ENCODE measurements around the gene FBLN2. TPM values are rescaled to one million over a fixed set of nuclear protein-coding genes. Genes with fewer than 3 reads are reported as not detected.

FBLN2 gene
- total RNA-seq, 1 donor from 2014 or later = 5.8 TPM

GRCh38 chr3:13565581-13566452 lies 16.9 kb downstream of the FBLN2 start:
- Mint-ChIP-seq H3K4me1 (ENCODE audit: low read depth) (peaks cover 11% of the 10 kb centered on the region), H3K36me3 (ENCODE audit: insufficient read depth) (no peaks in the 10 kb centered on the region), H3K9me3 (ENCODE audit: low read depth) (no peaks in the 10 kb centered on the region), H3K27ac (no peak overlapping the region), H3K27me3 (peaks cover 14% of the 10 kb centered on the region), H3K4me3 (ENCODE audit: low read depth) (no peak overlapping the region)
- no peak for DNase-seq (ENCODE audit: low spot score, unreplicated experiment)
- TF ChIP-seq CTCF (IDR thresholded peaks at IDR 0.05; ENCODE audit: unreplicated experiment) = no peak

GRCh38 chr3:13566453-13566748 lies 17.5 kb downstream of the FBLN2 start:
- H3K27ac Mint-ChIP-seq = no peak overlapping the region
- no peak for TF ChIP-seq CTCF (IDR thresholded peaks at IDR 0.05; ENCODE audit: unreplicated experiment)
- H3K9me3 Mint-ChIP-seq (ENCODE audit: low read depth) = no peaks in the 10 kb centered on the region
- DNase-seq (ENCODE audit: low spot score, unreplicated experiment) = no peak
- H3K4me3 Mint-ChIP-seq (ENCODE audit: low read depth) = no peak overlapping the region
- H3K4me1 Mint-ChIP-seq (ENCODE audit: low read depth) = peaks cover 11% of the 10 kb centered on the region
- no peaks in the 10 kb centered on the region for H3K36me3 Mint-ChIP-seq (ENCODE audit: insufficient read depth)
- peaks cover 13% of the 10 kb centered on the region for H3K27me3 Mint-ChIP-seq

- H3K4me1 Mint-ChIP-seq (ENCODE audit: low read depth) = peaks cover 11% of the 10 kb centered on the region
- DNase-seq (ENCODE audit: low spot score, unreplicated experiment) = no peak
- no peak overlapping the region for H3K27ac Mint-ChIP-seq
- no peak for TF ChIP-seq CTCF (IDR thresholded peaks at IDR 0.05; ENCODE audit: unreplicated experiment)
- peaks cover 12% of the 10 kb centered on the region for H3K27me3 Mint-ChIP-seq
- no peak overlapping the region for H3K4me3 Mint-ChIP-seq (ENCODE audit: low read depth)
- H3K36me3 Mint-ChIP-seq (ENCODE audit: insufficient read depth) = no peaks in the 10 kb centered on the region
- H3K9me3 Mint-ChIP-seq (ENCODE audit: low read depth) = no peaks in the 10 kb centered on the region
Measured at GRCh38 chr3:13566769-13567310, 17.9 kb downstream of the FBLN2 start.

- no peak overlapping the region for H3K27ac Mint-ChIP-seq
Measured at GRCh38 chr3:13567684-13568514, 19.0 kb downstream of the FBLN2 start.

More at GRCh38 chr3:13567684-13568514, 19.0 kb downstream of the FBLN2 start:
- Mint-ChIP-seq H3K4me1 (ENCODE audit: low read depth) (peaks cover 11% of the 10 kb centered on the region), H3K4me3 (ENCODE audit: low read depth) (no peak overlapping the region), H3K9me3 (ENCODE audit: low read depth) (no peaks in the 10 kb centered on the region), H3K36me3 (ENCODE audit: insufficient read depth) (no peaks in the 10 kb centered on the region), H3K27me3 (peaks cover 12% of the 10 kb centered on the region)
- no peak for TF ChIP-seq CTCF (IDR thresholded peaks at IDR 0.05; ENCODE audit: unreplicated experiment)
- DNase-seq (ENCODE audit: low spot score, unreplicated experiment) = no peak
